GM12878 (cell line): ENCODE measurements around the gene IQGAP2. TPM values are rescaled to one million over a fixed set of nuclear protein-coding genes. Genes with fewer than 3 reads are reported as not detected.

Experiments used
- ATAC-seq: fragments of 200-7000 bp; cut with Tn5 transposase; 3 replicates; pipeline ENCODE4 v1.9.1; 2020; ENCODE audit warnings: mild to moderate bottlenecking, moderate library complexity
- BruUV-seq: library from RNA; stranded (reverse); fragments of 400-500 nt; replicated peaks from 2 replicates; lab custom pipeline; 2021; lab: Mats Ljungman, UMichigan
- CTCF ChIA-PET: fragments of 300-600 bp; sonication (Branson Sonifier 250); formaldehyde crosslinking; extraction: SDS; loops from one replicate; lab custom pipeline; 2021; ENCODE audit warnings: inconsistent platforms; lab: Yijun Ruan, JAX
- POLR2A ChIA-PET: fragments of 350-600 bp; formaldehyde crosslinking; extraction: SDS; loops from one replicate; lab custom pipeline; 2021; ENCODE audit warnings: inconsistent platforms; lab: Charles Lee
- RAD21 ChIA-PET: fragments of 300-600 bp; sonication (Branson Sonifier 250); formaldehyde crosslinking; loops from one replicate; lab custom pipeline; 2023; ENCODE audit warnings: antibody characterized with exemption; ENCODE audit not compliant: unreplicated experiment; lab: Charles Lee
- SMC1A ChIA-PET: fragments of 300-600 bp; sonication (Branson Sonifier 250); formaldehyde crosslinking; loops from one replicate; lab custom pipeline; 2023; ENCODE audit not compliant: unreplicated experiment, uncharacterized antibody; lab: Charles Lee
- DNase-seq: peaks from one replicate; pipeline ENCODE4 v3.0.0-alpha.2; 2011; ENCODE audit warnings: low read depth, low spot score
- FAIRE-seq: peaks from 3 replicates; lab custom pipeline; 2011; peaks lifted over from hg19 to GRCh38; lab: Jason Lieb, UNC
- H2AFZ ChIP-seq: 2 replicates; pipeline ENCODE4 v1.6.0; 2011; ENCODE audit warnings: low read depth, low read length, control low read depth; ENCODE audit not compliant: control insufficient read depth
- H3K27ac ChIP-seq: 2 replicates; pipeline ENCODE4 v1.5.1; 2011; ENCODE audit warnings: control low read depth; ENCODE audit not compliant: control insufficient read depth, insufficient read depth
- H3K27me3 ChIP-seq, 2 experiments: replicated peaks in 1 of 2; 2 replicates each; pipeline versions ENCODE4 v1.6.0 to v1.6.1; 2011; ENCODE audit warnings: low read length in 1 of 2; ENCODE audit not compliant: control insufficient read depth in 2 of 2, insufficient read depth in 2 of 2
- H3K36me3 ChIP-seq, 2 experiments: 2 replicates each; pipeline ENCODE4 v1.5.1; 2011; ENCODE audit warnings: low read length in 1 of 2; ENCODE audit not compliant: control insufficient read depth in 2 of 2, insufficient read depth in 2 of 2
- H3K4me1 ChIP-seq: 2 replicates; pipeline ENCODE4 v1.6.1; 2011; ENCODE audit warnings: mild to moderate bottlenecking, low read length, moderate library complexity, mixed read lengths; ENCODE audit not compliant: control insufficient read depth, insufficient read depth
- H3K4me2 ChIP-seq: 2 replicates; pipeline ENCODE4 v1.6.0; 2011; ENCODE audit warnings: control low read depth; ENCODE audit not compliant: control insufficient read depth, insufficient read depth
- H3K4me3 ChIP-seq: fragments of 200-600 bp; sonication (generic); 2 replicates; pipeline ENCODE4 v1.5.1; 2016
- H3K79me2 ChIP-seq: 2 replicates; pipeline ENCODE4 v1.6.0; 2011; ENCODE audit warnings: low read length; ENCODE audit not compliant: control insufficient read depth, insufficient read depth
- H3K9ac ChIP-seq: 2 replicates; pipeline ENCODE4 v1.8.0; 2011; ENCODE audit warnings: low read length, control low read depth, mixed read lengths; ENCODE audit not compliant: control insufficient read depth, insufficient read depth
- H3K9me3 ChIP-seq: replicated peaks from 3 replicates; pipeline ENCODE4 v1.5.1; 2011; ENCODE audit warnings: mild to moderate bottlenecking, low read length; ENCODE audit not compliant: control insufficient read depth, insufficient read depth
- H4K20me1 ChIP-seq: 2 replicates; pipeline ENCODE4 v1.6.0; 2011; ENCODE audit not compliant: control insufficient read depth, insufficient read depth
- BACH1 ChIP-seq: fragments of 450-650 bp; IDR thresholded peaks from 2 replicates; pipeline ENCODE4 v1.6.1; 2017; ENCODE audit warnings: mild to moderate bottlenecking, borderline replicate concordance
- CBX5 ChIP-seq: sonication (generic); IDR thresholded peaks from 2 replicates; pipeline ENCODE4 v1.6.1; 2016; ENCODE audit warnings: low read depth, moderate library complexity, mild to moderate bottlenecking, inconsistent platforms
- CHD2 ChIP-seq: IDR thresholded peaks from 2 replicates; pipeline ENCODE4 v1.6.1; 2011; ENCODE audit warnings: low read depth, low read length, improper control_type of control experiment, borderline replicate concordance
- FOXM1 ChIP-seq: IDR thresholded peaks from 2 replicates; pipeline ENCODE4 v1.6.1; 2012; ENCODE audit warnings: low read depth, mild to moderate bottlenecking, inconsistent platforms, low read length, moderate library complexity
- GATAD2B ChIP-seq: fragments of 450-650 bp; conservative IDR thresholded peaks from 2 replicates; pipeline ENCODE4 v1.6.1; 2017; ENCODE audit warnings: low read depth, mild to moderate bottlenecking, moderate library complexity
- IRF5 ChIP-seq: fragments of 450-650 bp; IDR thresholded peaks from 2 replicates; pipeline ENCODE4 v1.6.1; 2017; ENCODE audit warnings: borderline replicate concordance
- LARP7 ChIP-seq: fragments of 450-650 bp; IDR thresholded peaks from 2 replicates; pipeline ENCODE4 v1.6.1; 2017; ENCODE audit warnings: mild to moderate bottlenecking
- MTA2 ChIP-seq: fragments of 450-650 bp; IDR thresholded peaks from 2 replicates; pipeline ENCODE4 v1.6.1; 2016; ENCODE audit warnings: low read depth, mild to moderate bottlenecking, moderate library complexity
- MXI1 ChIP-seq: fragments of 150-350 bp; IDR thresholded peaks from 2 replicates; pipeline ENCODE4 v1.6.1; 2011; ENCODE audit warnings: low read depth, mild to moderate bottlenecking, inconsistent platforms, low read length, improper control_type of control experiment
- NFYB ChIP-seq: IDR thresholded peaks from 2 replicates; pipeline ENCODE4 v1.6.1; 2011; ENCODE audit warnings: low read depth, mild to moderate bottlenecking, low read length, improper control_type of control experiment, moderate library complexity; ENCODE audit not compliant: insufficient read depth
- NR2C1 ChIP-seq: fragments of 450-650 bp; IDR thresholded peaks from 2 replicates; pipeline ENCODE4 v1.6.1; 2017; ENCODE audit warnings: antibody characterized with exemption, mild to moderate bottlenecking, moderate library complexity
- PML ChIP-seq: IDR thresholded peaks from 2 replicates; pipeline ENCODE4 v1.6.1; 2012; ENCODE audit warnings: low read length, inconsistent platforms
- RAD21 ChIP-seq: IDR thresholded peaks from 2 replicates; pipeline ENCODE4 v1.6.1; 2011; ENCODE audit warnings: mild to moderate bottlenecking, low read depth, low read length, moderate library complexity; ENCODE audit not compliant: insufficient read depth
- RCOR1 ChIP-seq: conservative IDR thresholded peaks from 2 replicates; pipeline ENCODE4 v1.6.1; 2012; ENCODE audit warnings: low read depth, low read length, improper control_type of control experiment
- SMC3 ChIP-seq: IDR thresholded peaks from 2 replicates; pipeline ENCODE4 v1.6.1; 2011; ENCODE audit warnings: low read length, improper control_type of control experiment, borderline replicate concordance
- SREBF2 ChIP-seq: IDR thresholded peaks from 2 replicates; pipeline ENCODE4 v1.6.1; 2012; ENCODE audit warnings: mild to moderate bottlenecking, low read length
- ZBTB33 ChIP-seq: fragments of 450-650 bp; IDR thresholded peaks from 2 replicates; pipeline ENCODE4 v1.6.1; 2017; ENCODE audit warnings: mild to moderate bottlenecking
- ZNF274 ChIP-seq: IDR thresholded peaks from one replicate; pipeline ENCODE4 v1.8.0; 2011; ENCODE audit not compliant: insufficient read length, insufficient read depth
- WGBS: methylation state at CpG from one replicate; pipeline ENCODE4 v1.1.6; 2016; ENCODE audit warnings: low lambda C conversion rate; ENCODE audit not compliant: insufficient replicate concordance, insufficient coverage; ENCODE audit errors: missing lambda C conversion rate; 5-methylcytosine and 5-hydroxymethylcytosine counted together
- in situ Hi-C: fragments of 300-500 bp; cut with MboI; formaldehyde crosslinking; loops from 9 replicates; pipeline ENCODE4 v1.14.3; 2018; ENCODE audit warnings: mixed read lengths
- intact Hi-C: fragments of 100-400 bp; cut with micrococcal nuclease; formaldehyde crosslinking; loops from one replicate; pipeline ENCODE4 v1.14.2; 2022; ENCODE audit not compliant: unreplicated experiment
- polyA plus RNA-seq, 11 experiments: library from polyadenylated mRNA; depleted of rRNA in 4 of 11; unstranded in 6 of 11; stranded (reverse) in 5 of 11; fragments of >200 nt; fragmentation: Nextera tagmentation in 4 of 11; fragmentation: Illumina TruSeq in 1 of 11; extraction: Ambion mirVana in 4 of 11; extraction: Trizol in 1 of 11; gene quantifications; 1 replicate in 1 of 11; 2 replicates in 10 of 11; pipeline versions ENCODE4 v1.2.1 to v1.2.3, GENCODE V29; 2011 to 2016; ENCODE audit warnings: inconsistent platforms in 2 of 11, missing spikeins in 2 of 11, low read depth in 1 of 11
- total RNA-seq, 4 experiments: library from RNA; depleted of rRNA in 3 of 4; stranded (reverse); fragments of >200 nt in 3 of 4; fragmentation: Illumina TruSeq in 1 of 4; extraction: Trizol in 1 of 4; gene quantifications; 2 replicates each; pipeline versions ENCODE4 v1.2.1 to v1.2.3, GENCODE V29; 2013 to 2021

Gene IQGAP2
- total and polyA plus RNA-seq, 10 of the 15 experiments (the other 5 are each of a cell fraction or from before 2014, with no cell fraction given): 14.5 to 41.4 (median 21.8) TPM

GRCh38 chr5:76715736-76716455 is 312.8 kb downstream of the IQGAP2 start, which contains the start of gene F2R:
TSS of gene F2R (plus strand) at chr5:76716126. CDS start at chr5:76716308, 182 bp downstream.
- Histone ChIP-seq H3K4me3 (peak within 1 kb of the TSS; percentile 79), H3K9me3 (no peaks in the 10 kb centered on the region; the same call in 1 of the 3 replicates), H4K20me1 (no peaks in the 10 kb centered on the region), H3K4me2 (peak within 1 kb of the TSS; percentile 96), H3K9ac (peak within 1 kb of the TSS; percentile 46), H3K27me3 (peaks cover 0 to 13% of the 10 kb centered on the region in 2 experiments; a peak in 2 of 4 replicates), H3K79me2 (no peaks in the 10 kb centered on the region), H2AFZ (peak within 1 kb of the TSS; percentile 78), H3K27ac (no peak within 1 kb of the TSS), H3K36me3 (no peaks in the 10 kb centered on the region), H3K4me1 (peaks cover 16% of the 10 kb centered on the region)
- BruUV-seq: no TSS peak
- ChIA-PET RAD21 (interaction anchor here (0.6 to 11.7 kb wide), 6 partner anchors 15 to 1072 kb away, joined by 3 to 254 read pairs (median 18); no protein-coding TSS in a partner anchor), CTCF (interaction anchor here (1.9 to 10.7 kb wide), 3 partner anchors 11 to 59 kb away, joined by 10 to 122 read pairs (median 15); no protein-coding TSS in a partner anchor), POLR2A (interaction anchor here (1.0 to 1.4 kb wide), 2 partner anchors 17 to 23 kb away, joined by 3 to 4 read pairs; no protein-coding TSS in a partner anchor), SMC1A (interaction anchor here (1.6 to 14.6 kb wide), 4 partner anchors 18 to 59 kb away, joined by 4 to 206 read pairs (median 72); no protein-coding TSS in a partner anchor)
- ATAC-seq: peak; percentile 82
- FAIRE-seq: no peak
- no peak for DNase-seq
- WGBS: under 1% methylated on average over 67 of the region's 82 CpGs
- in situ Hi-C loops: loop anchor here (5.0 kb wide), 1 partner anchor 61 kb away; no protein-coding TSS in a partner anchor
- intact Hi-C loops: loop anchor here (1.0 to 2.0 kb wide), 4 partner anchors 17 to 115 kb away; no protein-coding TSS in a partner anchor
- peak; percentile 34; the same call in 1 of the 2 replicates for TF ChIP-seq RAD21
- TF ChIP-seq IRF5: no peak
- no peak for TF ChIP-seq FOXM1
- peak; percentile 68 for TF ChIP-seq LARP7
- TF ChIP-seq GATAD2B: peak; percentile 44; the same call in 1 of the 2 replicates
- no peak for TF ChIP-seq NR2C1
- peak; percentile 51; the same call in 1 of the 2 replicates for TF ChIP-seq SMC3
- 0 out of 2 replicates have a peak, but pooled peaks have one; percentile 18 for TF ChIP-seq CHD2
- no peak for TF ChIP-seq ZNF274
- TF ChIP-seq RCOR1: 0 out of 2 replicates have a peak, but pooled peaks have one; percentile 28
- no peak for TF ChIP-seq ZBTB33
- TF ChIP-seq NFYB: no peak
- no peak for TF ChIP-seq SREBF2
- no peak for TF ChIP-seq MTA2
- TF ChIP-seq PML: no peak
- peak; percentile 19; the same call in 1 of the 2 replicates for TF ChIP-seq MXI1
- peak; percentile 34 for TF ChIP-seq BACH1
- no peak for TF ChIP-seq CBX5
